AG09309 (cell line): ENCODE data around the gene FOXQ1.
A peak's percentile ranks its signal among the peaks of the same experiment; 100 is the strongest.

ENCODE experiments used
- DNase-seq: peaks from one replicate; pipeline ENCODE4 v3.0.0-alpha.2; 2010; ENCODE audit warnings: low read depth
- H3K4me3 ChIP-seq: 2 replicates; pipeline ENCODE4 v1.5.1; 2011; ENCODE audit warnings: mild to moderate bottlenecking, low read depth, low read length, moderate library complexity; ENCODE audit not compliant: control insufficient read depth
- TF ChIP-seq, protein P1 (sequence below): IDR thresholded peaks from 2 replicates; pipeline ENCODE4 v1.5.1; 2011; ENCODE audit warnings: mild to moderate bottlenecking, low read depth, low read length, inconsistent platforms; ENCODE audit not compliant: insufficient read depth, control insufficient read depth; ENCODE audit errors: missing control alignments

Gene FOXQ1, protein sequence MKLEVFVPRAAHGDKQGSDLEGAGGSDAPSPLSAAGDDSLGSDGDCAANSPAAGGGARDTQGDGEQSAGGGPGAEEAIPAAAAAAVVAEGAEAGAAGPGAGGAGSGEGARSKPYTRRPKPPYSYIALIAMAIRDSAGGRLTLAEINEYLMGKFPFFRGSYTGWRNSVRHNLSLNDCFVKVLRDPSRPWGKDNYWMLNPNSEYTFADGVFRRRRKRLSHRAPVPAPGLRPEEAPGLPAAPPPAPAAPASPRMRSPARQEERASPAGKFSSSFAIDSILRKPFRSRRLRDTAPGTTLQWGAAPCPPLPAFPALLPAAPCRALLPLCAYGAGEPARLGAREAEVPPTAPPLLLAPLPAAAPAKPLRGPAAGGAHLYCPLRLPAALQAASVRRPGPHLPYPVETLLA

DNA sequence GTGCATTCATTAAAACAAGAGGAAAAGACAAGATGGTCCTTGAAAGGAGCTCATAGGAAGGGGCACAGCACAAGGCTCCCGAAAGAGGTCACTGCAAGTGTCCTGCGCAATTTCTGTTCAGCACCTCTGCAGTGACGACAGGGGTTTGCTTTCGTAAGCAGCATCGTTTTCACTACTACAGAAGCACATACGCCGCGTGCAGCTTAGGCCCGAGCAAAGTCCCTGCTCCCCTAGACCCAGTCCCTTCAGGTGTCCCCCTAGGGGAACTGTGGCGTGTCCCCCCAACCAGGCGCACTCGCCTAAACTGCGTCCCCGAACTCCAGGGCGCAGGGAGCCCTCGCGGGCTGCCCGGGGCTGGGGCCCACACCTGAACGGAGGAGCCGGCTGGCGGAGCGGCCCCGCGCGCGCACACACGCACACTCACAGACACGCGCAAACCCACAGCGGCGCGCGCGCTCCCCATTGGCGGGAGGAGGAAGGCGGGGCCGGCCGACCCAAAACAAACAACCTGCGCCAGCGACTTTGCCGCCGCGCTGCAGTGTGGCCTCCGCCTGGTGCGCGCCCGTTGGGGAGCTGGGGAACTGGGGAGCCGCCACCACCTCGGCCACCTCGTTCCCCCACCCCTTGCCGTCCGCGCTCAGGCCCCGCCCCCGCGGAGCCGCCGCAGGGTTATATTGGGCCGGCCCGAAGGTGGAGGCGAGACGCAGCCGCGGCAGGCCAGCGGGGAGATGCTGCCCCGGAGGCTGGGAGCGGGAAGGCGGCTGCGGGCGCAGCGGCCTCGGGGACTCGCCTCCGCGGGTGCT is at the start of gene FOXQ1:
FOXQ1 (plus strand) TSS at position 699 of the 803 bp plus-strand sequence. CDS start 607 bp downstream, outside the sequence.
- TF ChIP-seq, protein P1, sequence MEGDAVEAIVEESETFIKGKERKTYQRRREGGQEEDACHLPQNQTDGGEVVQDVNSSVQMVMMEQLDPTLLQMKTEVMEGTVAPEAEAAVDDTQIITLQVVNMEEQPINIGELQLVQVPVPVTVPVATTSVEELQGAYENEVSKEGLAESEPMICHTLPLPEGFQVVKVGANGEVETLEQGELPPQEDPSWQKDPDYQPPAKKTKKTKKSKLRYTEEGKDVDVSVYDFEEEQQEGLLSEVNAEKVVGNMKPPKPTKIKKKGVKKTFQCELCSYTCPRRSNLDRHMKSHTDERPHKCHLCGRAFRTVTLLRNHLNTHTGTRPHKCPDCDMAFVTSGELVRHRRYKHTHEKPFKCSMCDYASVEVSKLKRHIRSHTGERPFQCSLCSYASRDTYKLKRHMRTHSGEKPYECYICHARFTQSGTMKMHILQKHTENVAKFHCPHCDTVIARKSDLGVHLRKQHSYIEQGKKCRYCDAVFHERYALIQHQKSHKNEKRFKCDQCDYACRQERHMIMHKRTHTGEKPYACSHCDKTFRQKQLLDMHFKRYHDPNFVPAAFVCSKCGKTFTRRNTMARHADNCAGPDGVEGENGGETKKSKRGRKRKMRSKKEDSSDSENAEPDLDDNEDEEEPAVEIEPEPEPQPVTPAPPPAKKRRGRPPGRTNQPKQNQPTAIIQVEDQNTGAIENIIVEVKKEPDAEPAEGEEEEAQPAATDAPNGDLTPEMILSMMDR = no peak
- H3K4me3 ChIP-seq = peak within 1 kb of the TSS; percentile 45
- DNase-seq = no peak

DNA sequence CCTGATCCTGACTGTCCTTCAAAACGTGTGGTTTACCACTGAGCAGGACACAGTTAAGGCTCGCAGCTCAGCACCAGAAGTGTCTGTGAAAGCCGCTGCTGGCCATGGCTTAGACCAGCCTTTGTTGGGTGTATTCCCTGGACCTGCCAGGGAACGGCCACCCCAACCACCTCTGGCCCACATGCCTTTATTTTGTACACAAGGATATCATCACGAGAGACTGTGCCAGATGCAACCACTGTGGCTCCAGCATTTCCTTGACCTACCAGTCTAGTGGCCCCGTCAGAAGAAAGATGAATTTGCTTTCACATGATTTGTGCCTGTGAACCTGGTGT is 49.2 kb upstream of the FOXQ1 start:
- no peak for DNase-seq
- no peak overlapping the region for H3K4me3 ChIP-seq
- TF ChIP-seq, protein P1 = no peak

DNA sequence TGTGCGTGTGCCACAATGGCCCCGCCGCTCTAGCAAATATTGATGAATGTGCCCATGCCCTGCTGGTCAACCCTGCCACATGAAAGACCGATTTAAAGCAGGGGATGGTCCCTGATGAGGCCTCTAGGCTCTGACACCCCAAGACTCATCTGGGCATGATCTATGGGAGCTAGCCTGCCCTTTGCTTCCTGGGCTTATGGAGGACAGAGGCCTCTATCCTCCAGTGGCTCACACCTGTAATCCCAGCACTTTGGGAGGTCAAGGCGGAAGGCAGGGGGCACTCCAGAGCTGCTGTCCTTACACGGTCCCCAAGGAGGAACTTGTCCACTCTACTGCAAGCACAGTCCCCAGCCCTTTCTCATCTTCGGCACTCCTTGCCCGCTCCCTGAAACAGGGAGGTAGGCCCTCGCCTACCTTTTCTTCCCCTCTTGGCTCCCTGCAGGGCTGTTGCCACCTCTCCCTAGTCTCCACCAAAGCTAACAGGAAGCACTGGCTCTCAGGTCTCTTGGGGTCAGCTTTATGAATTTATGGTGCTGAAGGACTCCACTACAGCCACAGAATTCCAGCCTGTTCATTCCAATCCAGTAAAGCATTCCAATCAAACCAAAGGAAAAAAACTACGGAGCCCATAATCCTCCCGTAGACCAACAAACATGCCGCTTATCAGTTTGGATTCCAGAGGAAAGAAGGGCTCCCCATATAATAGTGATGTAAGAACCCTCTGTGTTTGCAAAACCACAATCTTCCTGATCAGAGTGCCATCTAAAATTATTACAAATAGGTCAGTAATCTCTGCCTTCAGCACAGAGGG is 48.7 kb upstream of the FOXQ1 start:
- TF ChIP-seq, protein P1 = no peak
- no peak overlapping the region for H3K4me3 ChIP-seq
- DNase-seq = peak; percentile 71

DNA sequence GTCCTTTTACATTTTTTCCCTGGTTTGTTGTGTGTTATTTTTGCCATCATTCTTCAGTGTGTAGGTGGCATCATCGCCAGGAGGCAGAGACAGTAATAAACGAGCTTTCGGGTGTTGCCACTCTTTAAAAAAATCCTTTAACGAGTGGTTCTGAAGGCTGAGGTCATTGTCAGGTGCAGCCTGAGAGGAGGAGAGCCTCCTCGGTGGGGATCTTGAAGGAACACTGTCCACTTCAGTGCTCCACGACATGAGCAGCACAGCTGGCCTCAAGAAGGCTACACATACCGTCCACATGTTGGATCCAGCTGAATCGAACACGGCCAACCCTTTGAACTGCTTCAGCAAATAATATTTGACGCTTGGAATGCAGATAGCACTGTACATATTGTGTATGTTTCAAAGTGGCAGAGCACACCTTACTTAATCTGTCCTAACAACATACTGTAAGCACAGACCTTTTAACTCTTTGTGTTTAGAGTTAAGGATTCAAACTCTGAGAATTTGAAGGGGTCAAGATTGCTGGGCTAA is 48.0 kb upstream of the FOXQ1 start:
- no peak overlapping the region for H3K4me3 ChIP-seq
- TF ChIP-seq, protein P1 = no peak
- DNase-seq = no peak

DNA sequence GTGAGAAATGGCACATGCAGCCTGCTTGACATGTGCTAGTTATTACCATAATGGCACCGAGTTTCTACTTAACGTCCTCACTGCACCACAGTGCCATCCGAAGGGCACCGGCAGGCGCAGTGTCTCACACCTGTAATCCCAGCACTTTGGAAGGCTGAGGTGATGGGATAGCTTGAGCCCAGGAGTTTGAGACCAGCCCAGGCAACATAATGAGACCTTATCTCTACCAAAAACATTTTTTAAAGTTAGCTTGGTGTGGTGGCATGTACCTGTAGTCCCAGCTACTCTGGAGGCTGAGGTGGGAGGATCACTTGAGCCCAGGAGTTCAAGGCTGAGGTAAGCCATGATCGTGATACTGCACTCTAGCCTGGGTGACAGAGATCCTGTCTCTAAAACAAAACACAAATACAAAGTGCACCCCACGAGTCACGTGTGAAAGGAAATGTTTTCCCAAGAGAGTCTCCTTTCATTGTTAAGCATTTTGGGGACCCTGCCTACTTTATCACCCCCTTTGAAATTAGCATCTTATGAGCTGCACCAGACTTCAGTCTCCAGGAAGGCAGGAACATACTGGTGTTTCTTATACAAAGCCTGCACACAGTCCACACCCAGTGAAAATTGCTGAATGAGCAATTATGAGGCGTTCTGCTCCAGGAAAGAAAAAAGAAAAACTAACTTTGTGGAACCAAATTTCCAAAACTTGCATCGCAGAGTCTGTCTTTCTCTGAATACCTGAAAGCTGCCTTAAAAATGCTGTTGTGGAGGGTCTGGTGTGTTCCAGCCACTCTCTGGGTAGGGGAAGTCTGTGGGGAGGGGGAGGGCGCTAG is 47.1 kb upstream of the FOXQ1 start:
- TF ChIP-seq, protein P1 = no peak
- no peak for DNase-seq
- no peak overlapping the region for H3K4me3 ChIP-seq
